GM19193 (cell line): ENCODE results near the gene COPE.

Experiments
- POLR2A ChIP-seq: IDR thresholded peaks from 4 replicates; pipeline ENCODE4 v1.6.1; 2011; ENCODE audit not compliant: insufficient read depth, insufficient read length; ENCODE audit errors: extremely low read depth

The COPE gene

GRCh38 chr19:18889949-18890745 lies 29.0 kb downstream of the COPE start:
- no peak for TF ChIP-seq POLR2A

GRCh38 chr19:18886972-18887371 lies 32.2 kb downstream of the COPE start:
- no peak for TF ChIP-seq POLR2A

- TF ChIP-seq POLR2A = no peak
These were observed 35.5 kb downstream of the COPE start for GRCh38 chr19:18883526-18884304.

- no peak for TF ChIP-seq POLR2A
These were observed 37.7 kb downstream of the COPE start for GRCh38 chr19:18881491-18881890.

- no peak for TF ChIP-seq POLR2A
These were observed 39.4 kb downstream of the COPE start for GRCh38 chr19:18879579-18880373.

GRCh38 chr19:18878858-18879578 lies 40.2 kb downstream of the COPE start:
- TF ChIP-seq POLR2A = no peak

GRCh38 chr19:18878058-18878797 lies 41.0 kb downstream of the COPE start:
- TF ChIP-seq POLR2A = no peak

GRCh38 chr19:18876865-18877264 lies 42.3 kb downstream of the COPE start:
- TF ChIP-seq POLR2A = no peak

- TF ChIP-seq POLR2A = no peak
These were observed 43.5 kb downstream of the COPE start for GRCh38 chr19:18875726-18876125.

- no peak for TF ChIP-seq POLR2A
These were observed 47.6 kb downstream of the COPE start for GRCh38 chr19:18871543-18871942.

- no peak for TF ChIP-seq POLR2A
These were observed 48.5 kb downstream of the COPE start for GRCh38 chr19:18870531-18871172.

- peak; percentile 9 for TF ChIP-seq POLR2A
These were observed 49.2 kb downstream of the COPE start for GRCh38 chr19:18869781-18870530.
